K562 (cell line): Measurements from ENCODE around the gene ICAM1. TPM values are rescaled to one million over a fixed set of nuclear protein-coding genes. Genes with fewer than 3 reads are reported as not detected.
A peak's percentile ranks its signal among the peaks of the same experiment; 100 is the strongest.

Experiments
- CLOCK ChIP-seq: fragments of 250-450 bp; sonication (Bioruptor Pico); IDR thresholded peaks from 2 replicates; pipeline ENCODE4 v1.4.0; 2020; ENCODE audit warnings: mild to moderate bottlenecking, moderate library complexity, borderline replicate concordance
- CTCF ChIP-seq, 3 experiments: IDR thresholded peaks in 2 of 3; conservative IDR thresholded peaks in 1 of 3; 2 replicates each; pipeline ENCODE4 v1.5.1; 2011 to 2012; ENCODE audit warnings: low read length in 3 of 3, mild to moderate bottlenecking in 3 of 3, control low read depth in 2 of 3, improper control_type of control experiment in 1 of 3, inconsistent platforms in 1 of 3, low read depth in 1 of 3, mixed read lengths in 1 of 3, moderate library complexity in 1 of 3; ENCODE audit not compliant: insufficient read depth in 2 of 3
- EWSR1 ChIP-seq: fragments of 450-650 bp; IDR thresholded peaks from 2 replicates; pipeline ENCODE4 v1.6.1; 2018; ENCODE audit warnings: borderline replicate concordance, mild to moderate bottlenecking, low read depth, moderate library complexity; ENCODE audit not compliant: partially characterized antibody
- FUS ChIP-seq: fragments of 200-400 bp; formaldehyde crosslinking; optimal IDR thresholded peaks from 2 replicates; pipeline ENCODE3; 2017; ENCODE audit warnings: low read depth, low read length
- GATAD2B ChIP-seq: fragments of 450-650 bp; IDR thresholded peaks from 2 replicates; pipeline ENCODE4 v1.6.1; 2017; ENCODE audit warnings: mild to moderate bottlenecking, borderline replicate concordance
- HDAC1 ChIP-seq, 2 experiments: fragments of 450-650 bp; IDR thresholded peaks; 2 replicates each; pipeline ENCODE4 v1.6.1; 2016 to 2017; ENCODE audit warnings: inconsistent platforms in 1 of 2, mild to moderate bottlenecking in 1 of 2, moderate library complexity in 1 of 2
- NR2C1 ChIP-seq, 2 experiments: fragments of 450-650 bp; IDR thresholded peaks; 2 replicates each; pipeline ENCODE4 v1.6.1; 2017; ENCODE audit warnings: mild to moderate bottlenecking in 2 of 2, antibody characterized with exemption in 1 of 2, inconsistent platforms in 1 of 2, missing compliant biosample characterization in 1 of 2, missing genetic modification characterization in 1 of 2
- RFX7 ChIP-seq: fragments of 250-450 bp; sonication (Bioruptor Pico); IDR thresholded peaks from 2 replicates; pipeline ENCODE4 v1.5.1; 2021; ENCODE audit warnings: mild to moderate bottlenecking
- RREB1 ChIP-seq: fragments of 250-450 bp; sonication (Bioruptor Pico); IDR thresholded peaks from 2 replicates; pipeline ENCODE4 v1.4.0; 2020
- SOX6 ChIP-seq: fragments of 450-650 bp; IDR thresholded peaks from 2 replicates; pipeline ENCODE4 v1.6.1; 2014; ENCODE audit warnings: mild to moderate bottlenecking
- SUPT5H ChIP-seq: fragments of 450-650 bp; IDR thresholded peaks from 2 replicates; pipeline ENCODE4 v1.6.1; 2016
- TCFL5 ChIP-seq: fragments of 250-450 bp; sonication (Bioruptor Pico); conservative IDR thresholded peaks from 2 replicates; pipeline ENCODE4 v1.6.1; 2021; ENCODE audit warnings: mild to moderate bottlenecking, moderate library complexity, matching md5 sums
- TFE3 ChIP-seq: fragments of 450-650 bp; formaldehyde crosslinking; IDR thresholded peaks from 2 replicates; pipeline ENCODE4 v1.4.0; 2020; ENCODE audit warnings: mild to moderate bottlenecking, mixed read lengths
- XRCC4 ChIP-seq: IDR thresholded peaks from one replicate; pipeline ENCODE4 v1.6.1; 2011; ENCODE audit not compliant: insufficient read depth, insufficient read length; ENCODE audit errors: extremely low read depth
- ZNF41 ChIP-seq: fragments of 250-450 bp; sonication (Bioruptor Pico); conservative IDR thresholded peaks from 2 replicates; pipeline ENCODE4 v1.4.0; 2020; ENCODE audit warnings: mild to moderate bottlenecking
- polyA plus RNA-seq, 8 experiments: library from polyadenylated mRNA; depleted of rRNA in 4 of 8; stranded (reverse) in 5 of 8; unstranded in 3 of 8; fragments of >200 nt; fragmentation: Nextera tagmentation in 2 of 8; fragmentation: Illumina TruSeq in 1 of 8; extraction: Ambion mirVana in 2 of 8; extraction: Trizol in 1 of 8; gene quantifications; 2 replicates each; pipeline versions ENCODE4 v1.2.1 to v1.2.3, GENCODE V29; 2011 to 2014; ENCODE audit warnings: inconsistent platforms in 1 of 8, missing spikeins in 1 of 8
- total RNA-seq, 7 experiments: library from RNA; depleted of rRNA in 6 of 7; stranded (reverse); fragments of >200 nt in 6 of 7; fragmentation: Illumina TruSeq in 2 of 7; extraction: Trizol in 2 of 7; gene quantifications; 2 replicates each; pipeline versions ENCODE4 v1.2.1 to v1.2.3, GENCODE V29; 2011 to 2021; ENCODE audit warnings: low replicate concordance in 1 of 7

ICAM1 gene
- total and polyA plus RNA-seq, 9 of the 15 experiments (the other 6 are each of a cell fraction or from before 2014, with no cell fraction given): 2.3 to 24.4 (median 13.4) TPM

GRCh38 chr19:10230861-10231611, 39.9 kb upstream of the ICAM1 start, which contains the start of gene S1PR2 (continued):
- TF ChIP-seq NR2C1 (IDR thresholded peaks at IDR 0.05) (no peak), NR2C1 (tag; IDR thresholded peaks at IDR 0.05) (no peak), TFE3 (CRISPR knock-in tag) (no peak), CLOCK (CRISPR knock-in tag) (no peak), EWSR1 (no peak), SUPT5H (peak; percentile 57), HDAC1 (IDR thresholded peaks at IDR 0.05) (no peak), XRCC4 (no peak), RREB1 (CRISPR knock-in tag) (no peak), CTCF (IDR thresholded peaks at IDR 0.05 in 2 of 3, conservative IDR thresholded peaks at IDR 0.05 in 1 of 3; ENCODE audit: insufficient read depth in 2 of 3, low read depth in 1 of 3, low read length in 3 of 3) (peak in 1 of 3 experiments; percentile 4; a peak in 1 of 6 replicates), FUS (peak; percentile 65), TCFL5 (CRISPR knock-in tag) (no peak), RFX7 (CRISPR knock-in tag) (no peak), GATAD2B (no peak), ZNF41 (no peak), SOX6 (no peak)
